Right ventricle myocardium superior (tissue), 1 donor: ENCODE data around the gene TAMM41. TPM values are rescaled to one million over a fixed set of nuclear protein-coding genes. Genes with fewer than 3 reads are reported as not detected.
"Not testable (repeated sequence)": the region's sequence is repeated elsewhere in the genome, so short reads cannot be mapped to it uniquely, and the experiment has no call there.

Source experiments
- ATAC-seq: fragments of 200-7000 bp; cut with Tn5 transposase; one replicate; pipeline ENCODE4 v1.9.1; 2020; ENCODE audit warnings: mild to moderate bottlenecking; ENCODE audit not compliant: poor library complexity
- DNase-seq: peaks from one replicate; pipeline ENCODE4 v3.0.0-alpha.2; 2020
- intact Hi-C: fragments of 100-400 bp; cut with DNase I; formaldehyde crosslinking; loops from one replicate; pipeline ENCODE4 v1.11.2; 2022
- total RNA-seq: library from RNA; stranded (reverse); fragmentation: NEBNext Ultra II Directional; extraction: Animal tissue kit (Norgen Biotek cat#: 25700); gene quantifications from one replicate; pipeline ENCODE4 v1.2.1, GENCODE V29; 2021
- donor health status: DM: no; HTN: yes; CAD: no; lungs with severe emphysema.

TAMM41 gene
- total RNA-seq, 1 donor from 2014 or later, result 7.5 TPM

- ATAC-seq, result no peak
- intact Hi-C loops, result no loop called here
- no peak for DNase-seq
These were observed 71.2 kb downstream of the TAMM41 start for GRCh38 chr3:11775493-11775892.

GRCh38 chr3:11774296-11774877 is 72.3 kb downstream of the TAMM41 start:
- intact Hi-C loops, result no loop called here
- DNase-seq (no peak), ATAC-seq (peak; percentile 64)

GRCh38 chr3:11771931-11772330 is 74.8 kb downstream of the TAMM41 start:
- DNase-seq, ATAC-seq, intact Hi-C loops: not testable (repeated sequence)

- intact Hi-C loops, result no loop called here
- ATAC-seq (peak; percentile 91), DNase-seq (peak; percentile 55)
These were observed 76.0 kb downstream of the TAMM41 start for GRCh38 chr3:11770477-11771391.

GRCh38 chr3:11769704-11770476 is 76.8 kb downstream of the TAMM41 start:
- intact Hi-C loops, result no loop called here
- DNase-seq (no peak), ATAC-seq (no peak)

GRCh38 chr3:11768604-11769003 is 78.1 kb downstream of the TAMM41 start:
- ATAC-seq (no peak), DNase-seq (no peak)
- intact Hi-C loops, result no loop called here

GRCh38 chr3:11764931-11765363 is 81.7 kb downstream of the TAMM41 start:
- intact Hi-C loops, result no loop called here
- ATAC-seq (no peak), DNase-seq (no peak)

GRCh38 chr3:11759996-11760395 is 86.7 kb downstream of the TAMM41 start:
- DNase-seq (no peak), ATAC-seq (no peak)
- intact Hi-C loops, result no loop called here

GRCh38 chr3:11757929-11758328 is 88.8 kb downstream of the TAMM41 start:
- intact Hi-C loops, result no loop called here
- DNase-seq (no peak), ATAC-seq (no peak)

GRCh38 chr3:11757441-11757875 is 89.2 kb downstream of the TAMM41 start:
- intact Hi-C loops, result no loop called here
- ATAC-seq, result no peak
- DNase-seq, result no peak

GRCh38 chr3:11755276-11755675 is 91.4 kb downstream of the TAMM41 start:
- ATAC-seq (no peak), DNase-seq (no peak)
- intact Hi-C loops, result no loop called here

GRCh38 chr3:11752254-11752653 is 94.4 kb downstream of the TAMM41 start:
- not testable (repeated sequence) for DNase-seq, ATAC-seq

GRCh38 chr3:11748306-11748705 is 98.4 kb downstream of the TAMM41 start:
- intact Hi-C loops, ATAC-seq, DNase-seq: not testable (repeated sequence)

More at GRCh38 chr3:11752254-11752653, 94.4 kb downstream of the TAMM41 start:
- intact Hi-C loops, result not testable (repeated sequence)

Other genes with a start within 250 kb of the TAMM41 start
- 23.0 TPM for gene VGLL4, start 203.0 kb downstream of the TAMM41 start, total RNA-seq
- gene SYN2, start 157.5 kb upstream of the TAMM41 start, total RNA-seq, result 0.62 TPM